GM21619 (cell line): Measurements from ENCODE around the gene TP53TG3E.
"Not testable (repeated sequence)": the region's sequence is repeated elsewhere in the genome, so short reads cannot be mapped to it uniquely, and the experiment has no call there.

Source experiments
- ATAC-seq: cut with Tn5 transposase; IDR thresholded peaks from one replicate; pipeline ENCODE4 v1.9.1; 2021; ENCODE audit not compliant: unreplicated experiment

TP53TG3E gene, protein sequence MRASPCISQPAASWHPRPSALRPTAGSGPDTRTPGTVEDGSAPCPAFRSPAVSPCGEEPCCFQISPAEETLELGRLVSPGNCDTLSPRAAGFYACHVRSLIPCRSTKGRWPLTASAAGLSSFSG

GRCh38 chr16:33304006-33304405, at the start of gene TP53TG3E:
Gene TP53TG3E, plus strand, starts transcription at chr16:33304306. Its CDS starts 68 bp downstream, at chr16:33304374.
- ATAC-seq: not testable (repeated sequence)

GRCh38 chr16:33336226-33337012, 32.3 kb downstream of the TP53TG3E start:
- not testable (repeated sequence) for ATAC-seq

DNA sequence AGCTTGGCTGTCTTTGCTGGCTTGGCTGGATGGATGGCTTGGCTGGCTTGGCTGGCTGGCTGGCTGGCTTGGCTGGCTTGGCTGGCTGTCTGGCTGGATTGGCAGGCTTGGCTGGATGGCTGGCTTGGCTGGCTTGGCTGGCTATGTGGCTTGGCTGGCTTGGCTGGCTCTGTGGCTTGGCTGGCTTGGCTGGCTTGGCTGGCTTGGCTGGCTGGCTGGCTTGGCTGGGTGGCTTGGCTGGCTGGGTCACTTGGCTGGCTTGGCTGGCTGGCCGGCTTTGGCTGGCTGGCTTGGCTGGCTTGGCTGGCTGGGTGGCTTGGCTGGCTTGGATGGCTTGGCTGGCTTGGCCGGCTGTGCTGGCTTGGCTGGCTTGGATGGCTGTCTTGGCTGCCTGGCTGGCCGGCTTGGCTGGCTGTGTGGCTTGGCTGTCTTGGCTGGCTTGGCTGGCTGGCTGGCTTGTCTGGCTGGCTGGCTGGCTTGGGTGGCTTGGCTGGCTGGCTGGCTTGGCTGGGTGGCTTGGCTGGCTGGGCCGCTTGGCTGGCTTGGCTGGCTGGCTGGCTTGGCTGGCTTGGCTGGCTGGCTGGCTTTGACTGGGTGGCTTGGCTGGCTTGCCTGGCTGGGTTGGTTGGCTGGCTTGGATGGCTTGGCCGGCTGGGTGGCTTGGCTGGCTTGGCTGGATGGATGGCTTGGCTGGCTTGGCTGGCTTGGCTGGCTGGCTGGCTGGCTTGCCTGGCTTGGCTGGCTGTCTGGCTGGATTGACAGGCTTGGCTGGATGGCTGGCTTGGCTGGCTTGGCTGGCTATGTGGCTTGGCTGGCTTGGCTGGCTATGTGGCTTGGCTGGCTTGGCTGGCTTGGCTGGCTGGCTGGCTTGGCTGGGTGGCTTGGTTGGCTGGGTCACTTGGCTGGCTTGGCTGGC, 33.8 kb downstream of the TP53TG3E start:
- ATAC-seq: not testable (repeated sequence)

DNA sequence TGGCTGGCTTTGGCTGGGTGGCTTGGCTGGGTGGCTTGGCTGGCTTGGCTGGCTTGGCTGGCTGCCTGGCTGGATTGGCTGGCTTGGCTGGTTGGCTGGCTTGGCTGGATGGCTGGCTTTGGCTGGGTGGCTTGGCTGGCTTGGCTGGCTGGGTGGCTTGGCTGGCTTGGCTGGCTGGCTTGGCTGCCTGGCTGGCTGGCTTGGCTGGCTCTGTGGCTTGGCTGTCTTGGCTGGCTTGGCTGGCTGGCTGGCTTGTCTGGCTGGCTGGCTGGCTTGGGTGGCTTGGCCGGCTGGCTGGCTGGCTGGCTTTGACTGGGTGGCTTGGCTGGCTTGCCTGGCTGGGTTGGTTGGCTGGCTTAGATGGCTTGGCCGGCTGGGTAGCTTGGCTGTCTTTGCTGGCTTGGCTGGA, 34.4 kb downstream of the TP53TG3E start:
- not testable (repeated sequence) for ATAC-seq

- ATAC-seq: not testable (repeated sequence)
Observed at GRCh38 chr16:33339093-33340061, 35.3 kb downstream of the TP53TG3E start.
